Mucosa of descending colon (tissue), 3 donors: ENCODE measurements around the gene SMC1B. TPM values are rescaled to one million over a fixed set of nuclear protein-coding genes. Genes with fewer than 3 reads are reported as not detected.
"Not testable (repeated sequence)": the region's sequence is repeated elsewhere in the genome, so short reads cannot be mapped to it uniquely, and the experiment has no call there.

Experiments
- ATAC-seq: fragments of 200-7000 bp; cut with Tn5 transposase; one replicate; pipeline ENCODE4 v1.9.1; 2020; ENCODE audit warnings: mild to moderate bottlenecking, moderate library complexity
- DNase-seq, 3 donors: peaks; one replicate each; pipeline ENCODE4 v3.0.0-alpha.2; 2020
- H3K36me3 ChIP-seq: fragments of 200-600 bp; one replicate; pipeline ENCODE4 v1.8.0; 2021; ENCODE audit warnings: low read depth, mild to moderate bottlenecking
- H3K4me1 ChIP-seq: fragments of 200-600 bp; one replicate; pipeline ENCODE4 v1.8.0; 2021; ENCODE audit warnings: low read depth, mild to moderate bottlenecking
- H3K4me3 ChIP-seq: fragments of 200-600 bp; one replicate; pipeline ENCODE4 v1.8.0; 2021; ENCODE audit warnings: mild to moderate bottlenecking
- H3K9me3 ChIP-seq: fragments of 200-600 bp; one replicate; pipeline ENCODE4 v1.8.0; 2021; ENCODE audit warnings: mild to moderate bottlenecking
- CTCF ChIP-seq: fragments of 200-600 bp; IDR thresholded peaks from one replicate; pipeline ENCODE4 v1.8.0; 2022; ENCODE audit warnings: antibody characterized with exemption, mild to moderate bottlenecking
- intact Hi-C, 2 donors: fragments of 100-400 bp; cut with DNase I in 1 of 2; cut with micrococcal nuclease in 1 of 2; formaldehyde crosslinking; loops; one replicate each; pipeline versions ENCODE4 v1.11.0 to v1.11.1; 2022; cut with DNase I, micrococcal nuclease
- total RNA-seq, 3 donors: library from RNA; stranded (reverse); fragmentation: NEBNext Ultra II Directional in 2 of 3; extraction: Animal tissue kit (Norgen Biotek cat#: 25700) in 2 of 3; gene quantifications; one replicate each; pipeline versions ENCODE4 v1.2.1 to v1.2.4, GENCODE V29; 2021 to 2023
- donor health status: DM: no; HTN: no; CAD: no; lungs with moderate emphysema.
- donor health status: DM: no; HTN: no; CAD: no.
- donor health status: DM: no; HTN: yes; CAD: no.

Gene SMC1B
- total RNA-seq, 3 donors from 2014 or later: not detected

DNA sequence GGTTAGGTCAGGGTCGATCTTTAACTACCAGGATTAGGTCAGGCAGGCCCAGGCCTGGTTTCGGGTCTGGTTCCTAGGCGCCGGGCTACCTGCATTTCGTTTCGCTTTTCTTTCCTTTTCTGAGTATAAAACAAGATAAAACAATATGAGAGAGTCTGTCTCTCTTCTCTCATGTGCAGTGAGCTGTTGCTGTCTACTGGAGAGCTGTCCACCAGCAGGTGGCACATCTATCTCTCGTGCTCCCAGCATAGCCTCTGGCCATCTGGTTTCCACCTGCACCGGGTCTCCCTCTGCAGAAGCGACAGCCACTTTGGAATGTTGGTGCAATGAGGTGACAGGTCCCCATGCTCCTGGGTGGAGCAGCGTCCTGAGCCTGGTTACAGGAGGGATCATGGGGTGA lies 27.7 kb upstream of the SMC1B start:
- peak; percentile 82 for ATAC-seq
- Histone ChIP-seq H3K4me1 (peaks cover 5% of the 10 kb centered on the region), H3K36me3 (no peaks in the 10 kb centered on the region), H3K9me3 (no peaks in the 10 kb centered on the region), H3K4me3 (no peak overlapping the region)
- intact Hi-C loops: no loop called here
- TF ChIP-seq CTCF: peak; percentile 29
- peak in 2 of 3 donors; percentile 46 to 68 for DNase-seq

DNA sequence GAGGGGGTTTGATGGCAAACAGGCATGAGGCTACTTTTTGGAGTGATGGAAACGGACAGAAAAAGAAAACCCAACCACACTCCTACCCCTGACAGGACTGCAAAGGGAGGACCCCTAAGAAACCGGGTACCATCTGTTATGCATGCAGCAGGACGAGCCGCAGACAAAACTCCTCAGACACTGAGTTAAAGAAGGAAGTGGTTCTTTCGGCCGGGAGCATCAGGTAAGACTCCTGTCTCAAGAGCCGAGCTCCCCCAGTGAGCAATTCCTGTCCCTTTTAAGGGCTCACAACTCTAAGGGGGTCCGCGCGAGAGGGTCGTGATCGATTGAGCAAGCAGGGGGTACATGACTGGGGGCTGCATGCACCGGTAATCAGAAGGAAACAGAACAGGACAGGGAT lies 27.3 kb upstream of the SMC1B start:
- DNase-seq, intact Hi-C loops, H3K36me3 ChIP-seq, ATAC-seq, H3K4me1 ChIP-seq, H3K9me3 ChIP-seq, H3K4me3 ChIP-seq: not testable (repeated sequence)

DNA sequence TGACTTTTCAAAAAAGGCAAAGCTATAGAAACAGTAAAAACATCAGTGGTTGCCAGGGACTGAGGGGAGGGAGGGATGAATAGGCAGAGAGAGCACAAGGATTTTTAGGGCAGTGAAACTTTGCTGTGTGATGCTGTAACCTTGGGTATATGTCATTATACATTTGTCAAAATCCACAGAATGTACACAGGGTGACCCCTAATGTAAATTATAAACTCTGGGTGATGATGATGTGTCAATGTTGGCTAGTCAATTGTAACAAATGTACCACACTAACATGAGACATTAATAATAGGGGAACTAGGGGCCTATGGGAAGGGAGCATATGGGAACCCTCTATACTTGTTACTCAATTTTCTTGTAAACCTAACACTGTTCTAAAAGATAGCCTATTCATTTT lies 24.9 kb upstream of the SMC1B start:
- no peak for TF ChIP-seq CTCF
- ATAC-seq (no peak), DNase-seq (no peak)
- H3K4me1 ChIP-seq: peaks cover 5% of the 10 kb centered on the region
- intact Hi-C loops: loop anchor here in 1 of 2 donors (5.0 to 10.0 kb wide), 2 partner anchors 104 to 171 kb away; no protein-coding TSS in a partner anchor
- no peaks in the 10 kb centered on the region for H3K9me3 ChIP-seq
- no peaks in the 10 kb centered on the region for H3K36me3 ChIP-seq
- H3K4me3 ChIP-seq: no peak overlapping the region

- not testable (repeated sequence) for DNase-seq, H3K36me3 ChIP-seq, ATAC-seq, H3K4me1 ChIP-seq, H3K9me3 ChIP-seq, H3K4me3 ChIP-seq
- intact Hi-C loops: loop anchor here in 1 of 2 donors (5.0 to 10.0 kb wide), 2 partner anchors 102 to 170 kb away; no protein-coding TSS in a partner anchor
These were observed 23.6 kb upstream of the SMC1B start for GRCh38 chr22:45436871-45437517.

DNA sequence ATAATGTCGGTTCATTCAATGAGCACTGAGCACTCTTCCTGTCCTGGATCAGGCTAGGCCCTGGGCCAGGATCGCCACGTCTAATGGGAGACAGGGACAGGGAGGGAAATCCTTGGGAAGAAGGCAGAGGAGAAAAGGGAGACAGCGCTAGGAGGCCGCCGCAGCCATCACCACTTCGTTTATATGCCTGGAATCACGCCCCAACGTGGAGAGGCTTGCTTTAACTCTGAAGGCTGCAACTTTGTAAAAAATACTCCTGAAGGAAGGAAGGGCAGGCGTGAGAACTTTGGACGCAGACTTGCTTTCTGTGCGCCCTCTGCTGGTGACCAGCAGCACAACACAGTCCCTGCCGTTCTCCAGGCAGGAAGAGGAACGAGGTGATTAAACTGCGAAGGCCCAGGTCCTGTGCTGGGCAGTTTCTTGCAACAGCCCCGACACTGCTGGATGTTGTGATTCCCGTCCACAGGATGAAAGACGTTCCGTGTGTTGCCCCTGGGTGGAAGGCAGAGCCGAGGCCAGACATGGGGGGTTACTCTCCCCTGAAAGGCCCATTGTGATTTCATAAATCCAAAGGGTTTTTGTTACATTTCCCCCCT lies 22.2 kb upstream of the SMC1B start:
- Histone ChIP-seq H3K4me3 (no peak overlapping the region), H3K4me1 (no peaks in the 10 kb centered on the region), H3K36me3 (no peaks in the 10 kb centered on the region), H3K9me3 (no peaks in the 10 kb centered on the region)
- DNase-seq (peak; percentile 87 to 94 (median 93)), ATAC-seq (peak; percentile 99)
- TF ChIP-seq CTCF: peak; percentile 99
- intact Hi-C loops: loop anchor here in 1 of 2 donors (5.0 to 10.0 kb wide), 2 partner anchors 101 to 168 kb away; no protein-coding TSS in a partner anchor

- H3K4me1 ChIP-seq: no peaks in the 10 kb centered on the region
- no peak for ATAC-seq
- H3K36me3 ChIP-seq: no peaks in the 10 kb centered on the region
- H3K4me3 ChIP-seq: no peak overlapping the region
- DNase-seq: no peak
- no peak for TF ChIP-seq CTCF
- no peaks in the 10 kb centered on the region for H3K9me3 ChIP-seq
- intact Hi-C loops: loop anchor here (5.0 to 10.0 kb wide), 2 partner anchors 100 to 168 kb away; no protein-coding TSS in a partner anchor
These were observed 21.6 kb upstream of the SMC1B start for GRCh38 chr22:45434981-45435380.
